PC-3 (cell line): ENCODE measurements around the gene DDX3X. TPM values are rescaled to one million over a fixed set of nuclear protein-coding genes. Genes with fewer than 3 reads are reported as not detected.

Experiments used
- ATAC-seq: fragments of 200-7000 bp; cut with Tn5 transposase; 2 replicates; pipeline ENCODE4 v1.9.1; 2020; ENCODE audit warnings: mild to moderate bottlenecking, moderate library complexity
- BruUV-seq: library from RNA; stranded (reverse); fragments of 400-500 nt; replicated peaks from 2 replicates; lab custom pipeline; 2021; lab: Mats Ljungman, UMichigan
- CTCF ChIA-PET: fragments of 300-600 bp; sonication (Branson Sonifier 250); formaldehyde crosslinking; loops from one replicate; lab custom pipeline; 2022; ENCODE audit warnings: antibody characterized with exemption; lab: Charles Lee
- POLR2A ChIA-PET: fragments of 300-600 bp; sonication (Branson Sonifier 250); formaldehyde crosslinking; loops from one replicate; lab custom pipeline; 2022; ENCODE audit warnings: antibody characterized with exemption; ENCODE audit not compliant: unreplicated experiment; lab: Charles Lee
- DNase-seq: peaks from one replicate; pipeline ENCODE4 v3.0.0-alpha.2; 2015
- H2AFZ ChIP-seq: fragments of 300-600 bp; sonication (generic); 2 replicates; pipeline ENCODE4 v1.6.0; 2016; ENCODE audit warnings: antibody characterized with exemption, low read length
- H3F3A ChIP-seq: fragments of 300-600 bp; sonication (generic); one replicate; pipeline ENCODE4 v1.6.0; 2017; ENCODE audit warnings: antibody characterized with exemption, low read length, control low read depth, mild to moderate bottlenecking; ENCODE audit not compliant: unreplicated experiment
- H3K27ac ChIP-seq: fragments of 300-600 bp; sonication (generic); 2 replicates; pipeline ENCODE4 v1.5.1; 2016; ENCODE audit warnings: mild to moderate bottlenecking, low read length
- H3K27me3 ChIP-seq: fragments of 300-600 bp; sonication (generic); 2 replicates; pipeline ENCODE4 v1.6.1; 2016; ENCODE audit warnings: low read length, mixed read lengths
- H3K36me3 ChIP-seq: fragments of 300-600 bp; sonication (generic); 2 replicates; pipeline ENCODE4 v1.6.1; 2016; ENCODE audit warnings: low read depth, mixed run types, low read length, mixed read lengths
- H3K4me1 ChIP-seq: fragments of 300-600 bp; sonication (generic); 2 replicates; pipeline ENCODE4 v1.5.1; 2016; ENCODE audit warnings: low read length; ENCODE audit not compliant: insufficient read depth
- H3K4me2 ChIP-seq: fragments of 300-600 bp; sonication (generic); 2 replicates; pipeline ENCODE4 v1.6.0; 2016; ENCODE audit warnings: low read length
- H3K4me3 ChIP-seq: fragments of 300-600 bp; sonication (generic); 2 replicates; pipeline ENCODE4 v1.5.1; 2016; ENCODE audit warnings: mild to moderate bottlenecking, low read length, mixed read lengths
- H3K79me2 ChIP-seq: fragments of 300-600 bp; sonication (generic); 2 replicates; pipeline ENCODE4 v1.6.1; 2017; ENCODE audit warnings: low read length, mixed read lengths
- H3K9ac ChIP-seq: fragments of 300-600 bp; sonication (generic); 2 replicates; pipeline ENCODE4 v1.6.0; 2016; ENCODE audit warnings: mild to moderate bottlenecking, low read length
- H3K9me2 ChIP-seq: fragments of 300-600 bp; sonication (generic); replicated peaks from 2 replicates; pipeline ENCODE4 v1.6.1; 2016; ENCODE audit warnings: mixed run types, low read length, mixed read lengths
- H3K9me3 ChIP-seq: fragments of 300-600 bp; sonication (generic); 2 replicates; pipeline ENCODE4 v1.6.1; 2016; ENCODE audit warnings: low read length, mixed read lengths
- H4K20me1 ChIP-seq: fragments of 300-600 bp; sonication (generic); 2 replicates; pipeline ENCODE4 v1.6.1; 2016; ENCODE audit warnings: low read length, mixed read lengths
- CTCF ChIP-seq: fragments of 300-600 bp; sonication (generic); conservative IDR thresholded peaks from 2 replicates; pipeline ENCODE4 v1.5.1; 2017; ENCODE audit warnings: antibody characterized with exemption, low read depth, mild to moderate bottlenecking, low read length
- EZH2 ChIP-seq: fragments of 300-600 bp; sonication (generic); IDR thresholded peaks from one replicate; pipeline ENCODE4 v1.6.1; 2017; ENCODE audit warnings: antibody characterized with exemption, mild to moderate bottlenecking, low read length; ENCODE audit not compliant: unreplicated experiment
- EZH2phosphoT487 ChIP-seq: fragments of 300-600 bp; sonication (generic); IDR thresholded peaks from 2 replicates; pipeline ENCODE4 v1.6.1; 2018; ENCODE audit warnings: mild to moderate bottlenecking, antibody characterized with exemption, low read length, borderline replicate concordance
- intact Hi-C: fragments of 100-400 bp; cut with micrococcal nuclease; formaldehyde crosslinking; loops from 2 replicates; pipeline ENCODE4 v1.9.0; 2023
- total RNA-seq: library from RNA; depleted of rRNA; stranded (reverse); fragments of >200 nt; gene quantifications from 2 replicates; pipeline ENCODE4 v1.2.3, GENCODE V29; 2014

DDX3X gene
- total RNA-seq, 1 experiment from 2014 or later = 185 TPM

- Histone ChIP-seq H3K4me3 (peak overlapping the region; percentile 100), H3K9ac (peak overlapping the region; percentile 95), H3K9me3 (no peaks in the 10 kb centered on the region), H2AFZ (peak overlapping the region; percentile 89), H4K20me1 (peaks cover 32% of the 10 kb centered on the region), H3K4me1 (peaks cover 16% of the 10 kb centered on the region), H3F3A (no peaks in the 10 kb centered on the region), H3K27ac (peak overlapping the region; percentile 91), H3K79me2 (peaks cover 38% of the 10 kb centered on the region), H3K36me3 (peaks cover 10% of the 10 kb centered on the region), H3K4me2 (peak overlapping the region; percentile 88), H3K27me3 (no peaks in the 10 kb centered on the region), H3K9me2 (no peaks in the 10 kb centered on the region)
- DNase-seq (no peak), ATAC-seq (peak; percentile 4)
- TSS peak; percentile 70 for BruUV-seq
- CTCF ChIA-PET = no interaction called here
- POLR2A ChIA-PET = no interaction called here
- intact Hi-C loops = no loop called here
- TF ChIP-seq CTCF = no peak
- TF ChIP-seq EZH2 = no peak
- TF ChIP-seq EZH2phosphoT487 = no peak
Measured at GRCh38 chrX:41332408-41333002, 1.5 kb upstream of the DDX3X start.

GRCh38 chrX:41333003-41333743, 789 bp upstream of the DDX3X start:
- Histone ChIP-seq H3K79me2 (peaks cover 45% of the 10 kb centered on the region), H3K36me3 (peaks cover 17% of the 10 kb centered on the region), H3K27ac (peak overlapping the region; percentile 91), H3K4me3 (peak overlapping the region; percentile 100), H3K9me3 (no peaks in the 10 kb centered on the region), H3K9ac (peak overlapping the region; percentile 95), H3F3A (no peaks in the 10 kb centered on the region), H4K20me1 (peaks cover 38% of the 10 kb centered on the region), H2AFZ (peak overlapping the region; percentile 89), H3K27me3 (no peaks in the 10 kb centered on the region), H3K4me2 (peak overlapping the region; percentile 88), H3K4me1 (peaks cover 23% of the 10 kb centered on the region), H3K9me2 (no peaks in the 10 kb centered on the region)
- CTCF ChIA-PET = no interaction called here
- peak; percentile 58 for ATAC-seq
- no TSS peak for BruUV-seq
- intact Hi-C loops = no loop called here
- POLR2A ChIA-PET = interaction anchor here (0.6 to 1.1 kb wide), 4 partner anchors 51 to 158 kb away, joined by 4 to 11 read pairs (median 6); no protein-coding TSS in a partner anchor
- DNase-seq = peak; percentile 74
- TF ChIP-seq EZH2 = no peak
- TF ChIP-seq CTCF = no peak
- TF ChIP-seq EZH2phosphoT487 = no peak
